Measurements from ENCODE around the gene RNF123.

- TF ChIP-seq, protein P1, sequence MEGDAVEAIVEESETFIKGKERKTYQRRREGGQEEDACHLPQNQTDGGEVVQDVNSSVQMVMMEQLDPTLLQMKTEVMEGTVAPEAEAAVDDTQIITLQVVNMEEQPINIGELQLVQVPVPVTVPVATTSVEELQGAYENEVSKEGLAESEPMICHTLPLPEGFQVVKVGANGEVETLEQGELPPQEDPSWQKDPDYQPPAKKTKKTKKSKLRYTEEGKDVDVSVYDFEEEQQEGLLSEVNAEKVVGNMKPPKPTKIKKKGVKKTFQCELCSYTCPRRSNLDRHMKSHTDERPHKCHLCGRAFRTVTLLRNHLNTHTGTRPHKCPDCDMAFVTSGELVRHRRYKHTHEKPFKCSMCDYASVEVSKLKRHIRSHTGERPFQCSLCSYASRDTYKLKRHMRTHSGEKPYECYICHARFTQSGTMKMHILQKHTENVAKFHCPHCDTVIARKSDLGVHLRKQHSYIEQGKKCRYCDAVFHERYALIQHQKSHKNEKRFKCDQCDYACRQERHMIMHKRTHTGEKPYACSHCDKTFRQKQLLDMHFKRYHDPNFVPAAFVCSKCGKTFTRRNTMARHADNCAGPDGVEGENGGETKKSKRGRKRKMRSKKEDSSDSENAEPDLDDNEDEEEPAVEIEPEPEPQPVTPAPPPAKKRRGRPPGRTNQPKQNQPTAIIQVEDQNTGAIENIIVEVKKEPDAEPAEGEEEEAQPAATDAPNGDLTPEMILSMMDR (IDR thresholded peaks at IDR 0.05) = no peak
- no peak for TF ChIP-seq ZFX (IDR thresholded peaks at IDR 0.05; ENCODE audit: borderline replicate concordance)
These were observed 43.2 kb downstream of the RNF123 start for GRCh38 chr3:49732597-49732996.

All from 22Rv1 (cell line).